CD4-positive, CD25-positive, alpha-beta regulatory T cell (primary cell): Measurements from ENCODE around the gene THOC5. TPM values are rescaled to one million over a fixed set of nuclear protein-coding genes. Genes with fewer than 3 reads are reported as not detected.
"Not testable (repeated sequence)": the region's sequence is repeated elsewhere in the genome, so short reads cannot be mapped to it uniquely, and the experiment has no call there.

Experiments
- ATAC-seq, 2 donors: fragments of 150-1000 bp; cut with Tn5 transposase; one replicate each; pipeline ENCODE4 v1.10.0; 2021; ENCODE audit warnings: low read depth in 2 of 2, moderate number of reproducible peaks in 2 of 2, moderate library complexity in 1 of 2
- DNase-seq, 3 donors: peaks; one replicate each; pipeline versions ENCODE4 v3.0.0 to v3.0.0-alpha.2; 2012 to 2022; ENCODE audit warnings: mixed read lengths in 1 of 3
- H3K27ac ChIP-seq: one replicate; pipeline ENCODE4 v1.7.0; 2013; ENCODE audit warnings: mild to moderate bottlenecking, low read length; ENCODE audit not compliant: insufficient read depth, poor library complexity, severe bottlenecking
- H3K27me3 ChIP-seq: one replicate; pipeline ENCODE4 v1.7.0; 2013; ENCODE audit warnings: low read length; ENCODE audit not compliant: control insufficient read depth, insufficient read depth
- H3K36me3 ChIP-seq: one replicate; pipeline ENCODE4 v1.7.0; 2013; ENCODE audit warnings: mild to moderate bottlenecking, low read length, moderate library complexity; ENCODE audit not compliant: control insufficient read depth, insufficient read depth
- H3K4me1 ChIP-seq: 2 replicates; pipeline ENCODE4 v1.7.0; 2013; ENCODE audit warnings: mild to moderate bottlenecking, low read length; ENCODE audit not compliant: insufficient read depth, control insufficient read depth, poor library complexity, severe bottlenecking
- H3K4me3 ChIP-seq: one replicate; pipeline ENCODE4 v1.7.0; 2013; ENCODE audit warnings: low read depth, mild to moderate bottlenecking, low read length, moderate library complexity
- H3K9me3 ChIP-seq, 2 experiments: 1 replicate in 1 of 2; 2 replicates in 1 of 2; pipeline ENCODE4 v1.7.0; 2013; ENCODE audit warnings: low read length in 2 of 2, mild to moderate bottlenecking in 1 of 2, moderate library complexity in 1 of 2; ENCODE audit not compliant: control insufficient read depth in 2 of 2
- H3K27ac Mint-ChIP-seq, 3 donors: one replicate each; pipeline ENCODE4 v1.8.0; 2020 to 2022; ENCODE audit warnings: mild to moderate bottlenecking in 3 of 3, mixed read lengths in 3 of 3, moderate library complexity in 2 of 3
- H3K27me3 Mint-ChIP-seq: one replicate; pipeline ENCODE4 v1.8.0; 2022; ENCODE audit warnings: mild to moderate bottlenecking, mixed read lengths
- H3K36me3 Mint-ChIP-seq: one replicate; pipeline ENCODE4 v1.8.0; 2020; ENCODE audit warnings: mixed read lengths
- H3K4me1 Mint-ChIP-seq, 4 donors: one replicate each; pipeline ENCODE4 v1.8.0; 2020 to 2022; ENCODE audit warnings: mixed read lengths in 4 of 4, mild to moderate bottlenecking in 1 of 4
- H3K4me3 Mint-ChIP-seq, 4 donors: one replicate each; pipeline ENCODE4 v1.8.0; 2020 to 2022; ENCODE audit warnings: mild to moderate bottlenecking in 4 of 4, mixed read lengths in 4 of 4, moderate library complexity in 3 of 4
- H3K9me3 Mint-ChIP-seq, 7 donors: one replicate each; pipeline ENCODE4 v1.8.0; 2020 to 2022; ENCODE audit warnings: mixed read lengths in 7 of 7, mild to moderate bottlenecking in 3 of 7, moderate library complexity in 2 of 7
- polyA plus RNA-seq, 4 donors: library from polyadenylated mRNA; unstranded; fragments of 300-500 nt; fragmentation: Illumina TruSeq; gene quantifications; one replicate each; pipeline ENCODE4 v1.2.3, GENCODE V29; 2021
- total RNA-seq: library from RNA; stranded (reverse); gene quantifications from one replicate; pipeline ENCODE4 v1.2.3, GENCODE V29; 2022

Gene THOC5
- total and polyA plus RNA-seq, 5 donors from 2014 or later: 27.8 to 54.0 (median 32.5) TPM

DNA sequence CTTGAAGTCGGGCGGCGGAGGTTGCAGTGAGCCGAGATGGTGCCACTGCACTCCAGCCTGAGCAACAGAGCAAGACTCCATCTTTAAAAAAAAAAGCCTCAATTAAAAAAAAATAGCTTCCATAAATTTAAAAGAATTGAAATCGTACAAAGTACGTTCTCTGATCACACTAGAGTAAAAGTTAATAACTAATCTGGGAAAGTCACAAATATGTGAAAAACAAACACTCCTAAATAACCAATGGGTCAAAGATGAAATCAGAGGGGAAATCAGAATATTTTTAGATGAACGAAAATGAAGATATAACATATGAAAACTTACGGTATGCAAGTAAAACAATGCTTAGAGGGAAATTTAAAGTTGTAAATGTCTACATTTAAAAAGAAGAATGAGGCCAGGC lies 53.7 kb downstream of the THOC5 start:
- Mint-ChIP-seq H3K36me3 (peaks cover 9% of the 10 kb centered on the region), H3K27me3 (no peaks in the 10 kb centered on the region), H3K27ac (no peak overlapping the region), H3K4me3 (no peak overlapping the region), H3K9me3 (no peaks in the 10 kb centered on the region), H3K4me1 (no peaks in the 10 kb centered on the region)
- no peak overlapping the region for H3K4me3 ChIP-seq
- H3K36me3 ChIP-seq: no peaks in the 10 kb centered on the region
- no peaks in the 10 kb centered on the region for H3K27me3 ChIP-seq
- DNase-seq (no peak), ATAC-seq (no peak)
- no peaks in the 10 kb centered on the region for H3K9me3 ChIP-seq
- no peaks in the 10 kb centered on the region for H3K4me1 ChIP-seq
- H3K27ac ChIP-seq: no peak overlapping the region

DNA sequence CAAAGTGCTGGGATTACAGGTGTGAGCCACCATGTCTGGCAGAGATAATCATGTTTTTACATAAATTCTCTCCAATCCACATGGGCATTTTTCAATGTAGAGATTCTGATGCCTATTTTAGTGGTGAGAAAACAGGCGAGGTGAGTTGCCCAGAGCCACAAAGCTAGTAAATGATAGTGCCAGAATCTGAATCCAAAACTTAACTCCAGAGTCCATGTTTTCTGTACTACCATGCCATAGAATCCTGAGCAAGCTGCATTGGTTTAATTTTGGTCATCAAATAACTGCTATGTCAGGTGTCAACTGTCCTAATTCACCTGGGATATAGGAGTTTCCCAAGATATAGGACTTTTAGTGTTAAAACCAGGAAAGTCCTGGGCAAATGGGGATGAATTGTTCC lies 59.9 kb downstream of the THOC5 start:
- no peak for DNase-seq
- no peaks in the 10 kb centered on the region for H3K27me3 Mint-ChIP-seq
- no peaks in the 10 kb centered on the region for H3K36me3 ChIP-seq
- H3K36me3 Mint-ChIP-seq: peaks cover 18% of the 10 kb centered on the region
- no peaks in the 10 kb centered on the region for H3K4me1 ChIP-seq
- no peaks in the 10 kb centered on the region for H3K9me3 ChIP-seq
- ATAC-seq: no peak
- H3K27me3 ChIP-seq: no peaks in the 10 kb centered on the region
- H3K4me3 ChIP-seq: no peak overlapping the region
- peaks cover 0 to 2% (median 0%) of the 10 kb centered on the region in 7 donors for H3K9me3 Mint-ChIP-seq
- H3K4me3 Mint-ChIP-seq: no peak overlapping the region
- no peak overlapping the region for H3K27ac ChIP-seq
- H3K27ac Mint-ChIP-seq: no peak overlapping the region
- H3K4me1 Mint-ChIP-seq: no peaks in the 10 kb centered on the region

DNA sequence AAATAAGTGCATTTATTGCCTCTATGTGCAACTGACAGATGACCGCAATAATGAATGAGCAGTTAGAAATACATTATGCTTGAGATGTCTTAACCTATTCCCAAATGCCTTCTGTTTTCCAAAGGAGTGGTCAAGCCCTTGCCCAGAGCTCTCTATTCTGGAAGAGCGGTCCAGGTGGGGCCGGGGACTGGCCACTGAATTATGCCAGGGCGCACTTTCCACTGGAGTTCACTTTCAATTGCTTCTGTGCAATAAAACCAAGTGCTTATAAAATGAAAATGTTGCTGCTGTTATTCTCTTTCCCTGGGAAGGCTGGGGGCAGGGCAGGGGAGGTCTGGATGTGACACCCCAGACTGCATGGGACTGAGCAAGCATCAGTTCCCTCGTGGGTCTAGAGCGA lies 62.5 kb downstream of the THOC5 start:
- Histone ChIP-seq H3K4me3 (no peak overlapping the region), H3K9me3 (no peaks in the 10 kb centered on the region), H3K27ac (no peak overlapping the region), H3K36me3 (no peaks in the 10 kb centered on the region), H3K27me3 (no peaks in the 10 kb centered on the region), H3K4me1 (no peaks in the 10 kb centered on the region)
- Mint-ChIP-seq H3K27me3 (peaks cover 5% of the 10 kb centered on the region), H3K4me1 (no peaks in the 10 kb centered on the region), H3K36me3 (peaks cover 19% of the 10 kb centered on the region), H3K4me3 (no peak overlapping the region), H3K27ac (no peak overlapping the region), H3K9me3 (peaks cover 0 to 2% (median 0%) of the 10 kb centered on the region in 7 donors)
- ATAC-seq (no peak), DNase-seq (no peak)

DNA sequence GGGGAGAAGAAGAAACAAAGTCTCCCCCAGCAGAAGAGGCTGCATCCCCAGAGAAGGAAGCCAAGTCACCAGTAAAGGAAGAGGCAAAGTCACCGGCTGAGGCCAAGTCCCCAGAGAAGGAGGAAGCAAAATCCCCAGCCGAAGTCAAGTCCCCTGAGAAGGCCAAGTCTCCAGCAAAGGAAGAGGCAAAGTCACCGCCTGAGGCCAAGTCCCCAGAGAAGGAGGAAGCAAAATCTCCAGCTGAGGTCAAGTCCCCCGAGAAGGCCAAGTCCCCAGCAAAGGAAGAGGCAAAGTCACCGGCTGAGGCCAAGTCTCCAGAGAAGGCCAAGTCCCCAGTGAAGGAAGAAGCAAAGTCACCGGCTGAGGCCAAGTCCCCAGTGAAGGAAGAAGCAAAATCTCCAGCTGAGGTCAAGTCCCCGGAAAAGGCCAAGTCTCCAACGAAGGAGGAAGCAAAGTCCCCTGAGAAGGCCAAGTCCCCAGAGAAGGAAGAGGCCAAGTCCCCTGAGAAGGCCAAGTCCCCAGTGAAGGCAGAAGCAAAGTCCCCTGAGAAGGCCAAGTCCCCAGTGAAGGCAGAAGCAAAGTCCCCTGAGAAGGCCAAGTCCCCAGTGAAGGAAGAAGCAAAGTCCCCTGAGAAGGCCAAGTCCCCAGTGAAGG lies 64.3 kb downstream of the THOC5 start:
- not testable (repeated sequence) for H3K27me3 ChIP-seq, H3K4me3 ChIP-seq, H3K9me3 Mint-ChIP-seq, ATAC-seq, H3K36me3 ChIP-seq, H3K4me1 Mint-ChIP-seq, H3K9me3 ChIP-seq, H3K4me3 Mint-ChIP-seq, H3K27ac Mint-ChIP-seq, H3K4me1 ChIP-seq, DNase-seq, H3K27ac ChIP-seq, H3K27me3 Mint-ChIP-seq
- H3K36me3 Mint-ChIP-seq: peaks cover 15% of the 10 kb centered on the region

DNA sequence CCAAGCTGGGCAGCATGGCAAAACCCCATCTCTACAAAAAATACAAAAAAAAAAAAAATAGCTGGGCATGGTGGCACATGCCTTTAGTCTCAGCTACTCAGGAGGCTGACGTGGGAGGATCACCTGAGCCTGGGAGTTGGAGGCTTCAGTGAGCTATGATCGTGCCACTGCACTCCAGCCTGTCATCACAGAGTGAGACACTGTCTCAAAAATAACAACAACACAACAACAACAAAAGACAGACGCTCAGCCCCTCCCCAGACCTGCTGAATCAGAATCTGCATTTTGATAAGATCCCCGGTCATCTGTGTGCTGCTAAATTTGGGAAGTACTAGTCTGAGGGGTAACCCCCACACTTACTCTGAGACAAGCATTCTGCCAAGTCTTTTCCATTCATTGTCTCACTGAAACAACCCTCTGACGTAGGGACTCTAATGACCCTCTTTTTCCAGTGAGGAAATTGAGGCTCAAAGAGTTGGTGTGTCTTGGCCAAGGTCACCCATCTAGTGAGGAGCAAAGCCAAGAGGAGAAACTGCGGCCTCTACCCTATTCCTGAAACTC lies 66.1 kb downstream of the THOC5 start:
- Histone ChIP-seq H3K9me3 (no peaks in the 10 kb centered on the region), H3K4me3 (no peak overlapping the region), H3K4me1 (no peaks in the 10 kb centered on the region), H3K27ac (no peak overlapping the region), H3K27me3 (no peaks in the 10 kb centered on the region), H3K36me3 (no peaks in the 10 kb centered on the region)
- H3K4me1 Mint-ChIP-seq: no peaks in the 10 kb centered on the region
- peaks cover 5% of the 10 kb centered on the region for H3K27me3 Mint-ChIP-seq
- H3K36me3 Mint-ChIP-seq: peaks cover 15% of the 10 kb centered on the region
- no peaks in the 10 kb centered on the region for H3K9me3 Mint-ChIP-seq
- no peak for DNase-seq
- H3K27ac Mint-ChIP-seq: no peak overlapping the region
- no peak overlapping the region for H3K4me3 Mint-ChIP-seq
- no peak for ATAC-seq

DNA sequence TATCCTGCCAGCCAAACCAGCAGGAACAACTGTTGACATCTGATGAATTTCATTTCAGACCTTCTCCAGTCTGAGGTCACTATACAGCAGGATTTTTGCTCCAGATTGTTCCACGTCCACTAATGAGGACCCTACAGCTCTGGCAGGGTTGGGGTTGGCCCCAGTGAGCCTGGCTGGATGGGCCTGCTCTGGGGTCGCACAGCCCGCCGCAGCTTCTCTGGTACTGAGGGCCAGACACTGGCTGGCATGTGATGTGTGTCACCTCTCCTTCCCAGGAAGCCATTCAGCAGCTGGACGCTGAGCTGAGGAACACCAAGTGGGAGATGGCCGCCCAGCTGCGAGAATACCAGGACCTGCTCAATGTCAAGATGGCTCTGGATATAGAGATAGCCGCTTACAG lies 68.1 kb downstream of the THOC5 start:
- H3K36me3 Mint-ChIP-seq: peaks cover 10% of the 10 kb centered on the region

DNA sequence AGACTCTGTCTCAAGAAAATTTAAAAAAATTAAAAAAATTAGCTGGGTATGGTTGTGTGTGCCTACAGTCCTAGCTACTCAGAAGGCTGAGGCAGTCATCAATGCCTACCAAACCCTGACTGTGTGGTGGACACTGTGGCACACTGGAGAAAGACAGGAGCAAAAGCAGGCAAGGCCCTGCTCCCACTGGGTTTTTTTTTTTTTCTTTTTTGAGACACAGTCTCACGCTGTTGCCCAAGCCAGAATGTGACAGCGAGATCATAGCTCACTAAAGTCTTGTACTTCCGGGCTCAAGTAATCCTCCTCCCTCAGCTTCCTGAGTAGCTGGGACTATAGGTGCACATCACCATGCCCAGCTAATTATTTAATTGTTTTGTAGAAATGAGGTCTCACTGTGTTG lies 68.9 kb downstream of the THOC5 start:
- no peak overlapping the region for H3K4me3 ChIP-seq
- peaks cover 17% of the 10 kb centered on the region for H3K27me3 Mint-ChIP-seq
- peaks cover 0 to 8% (median 3%) of the 10 kb centered on the region in 4 donors for H3K4me1 Mint-ChIP-seq
- peaks cover 5% of the 10 kb centered on the region for H3K36me3 Mint-ChIP-seq
- H3K4me1 ChIP-seq: peaks cover 13% of the 10 kb centered on the region
- H3K9me3 Mint-ChIP-seq: peaks cover 0 to 4% (median 0%) of the 10 kb centered on the region in 7 donors
- H3K27ac ChIP-seq: no peak overlapping the region
- DNase-seq (no peak), ATAC-seq (no peak)
- H3K27ac Mint-ChIP-seq: no peak overlapping the region
- H3K4me3 Mint-ChIP-seq: no peak overlapping the region
- no peaks in the 10 kb centered on the region for H3K27me3 ChIP-seq
- H3K36me3 ChIP-seq: no peaks in the 10 kb centered on the region
- H3K9me3 ChIP-seq: no peaks in the 10 kb centered on the region

More for the DNA sequence above, 68.1 kb downstream of the THOC5 start:
- Mint-ChIP-seq H3K4me3 (no peak overlapping the region), H3K4me1 (peaks cover 0 to 6% (median 2%) of the 10 kb centered on the region in 4 donors), H3K27ac (no peak overlapping the region), H3K27me3 (peaks cover 15% of the 10 kb centered on the region), H3K9me3 (peaks cover 0 to 4% (median 0%) of the 10 kb centered on the region in 7 donors)
- no peaks in the 10 kb centered on the region for H3K27me3 ChIP-seq
- H3K27ac ChIP-seq: no peak overlapping the region
- H3K9me3 ChIP-seq: no peaks in the 10 kb centered on the region
- H3K36me3 ChIP-seq: no peaks in the 10 kb centered on the region
- H3K4me1 ChIP-seq: peaks cover 5% of the 10 kb centered on the region
- no peak for ATAC-seq
- no peak overlapping the region for H3K4me3 ChIP-seq
- DNase-seq: no peak

DNA sequence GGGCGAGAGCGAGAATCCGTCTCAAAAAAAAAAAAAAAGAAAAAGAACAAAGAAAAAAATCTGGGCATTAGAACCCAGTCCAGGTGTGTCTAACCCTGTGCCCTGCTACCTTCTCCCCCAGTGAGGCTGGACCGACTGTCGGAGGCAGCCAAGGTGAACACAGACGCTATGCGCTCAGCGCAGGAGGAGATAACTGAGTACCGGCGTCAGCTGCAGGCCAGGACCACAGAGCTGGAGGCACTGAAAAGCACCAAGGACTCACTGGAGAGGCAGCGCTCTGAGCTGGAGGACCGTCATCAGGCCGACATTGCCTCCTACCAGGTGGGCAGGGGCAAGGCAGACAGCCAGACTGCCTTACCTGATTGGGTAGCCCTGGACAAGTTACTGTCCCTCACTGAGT lies 70.3 kb downstream of the THOC5 start:
- no peak overlapping the region for H3K4me3 ChIP-seq
- no peaks in the 10 kb centered on the region for H3K36me3 Mint-ChIP-seq
- peak overlapping the region in 1 of 4 donors; percentile 32 for H3K4me3 Mint-ChIP-seq
- H3K27me3 ChIP-seq: peaks cover 8% of the 10 kb centered on the region
- no peaks in the 10 kb centered on the region for H3K9me3 ChIP-seq
- ATAC-seq: no peak
- DNase-seq: no peak
- H3K27ac ChIP-seq: no peak overlapping the region
- no peaks in the 10 kb centered on the region for H3K36me3 ChIP-seq
- no peak overlapping the region for H3K27ac Mint-ChIP-seq
- H3K27me3 Mint-ChIP-seq: peaks cover 31% of the 10 kb centered on the region
- peaks cover 0 to 4% (median 0%) of the 10 kb centered on the region in 7 donors for H3K9me3 Mint-ChIP-seq
- peaks cover 13% of the 10 kb centered on the region for H3K4me1 ChIP-seq
- peaks cover 0 to 17% (median 9%) of the 10 kb centered on the region in 4 donors for H3K4me1 Mint-ChIP-seq
